Measurements from ENCODE around the gene GJA10. TPM values are rescaled to one million over a fixed set of nuclear protein-coding genes. Genes with fewer than 3 reads are reported as not detected.

GJA10 gene
- polyA plus RNA-seq, 1 of the 3 experiments (the other 2 are of a cell fraction) = not detected

- no peaks in the 10 kb centered on the region for H3K9me2 ChIP-seq
- no peak overlapping the region for H2AFZ ChIP-seq (ENCODE audit: low read depth)
- CTCF ChIA-PET = no interaction called here
- no peak overlapping the region for H3K4me3 ChIP-seq (ENCODE audit: low read depth in 2 of 2, low read length in 1 of 2)
- H3K4me2 ChIP-seq = no peak overlapping the region
- DNase-seq = no peak
- 89% methylated on average over 4 of the region's 4 CpGs for WGBS (ENCODE audit: low lambda C conversion rate)
- no peaks in the 10 kb centered on the region for H3K27me3 ChIP-seq (ENCODE audit: insufficient read depth)
- POLR2A ChIA-PET = no interaction called here
- no peak for TF ChIP-seq PBX3 (IDR thresholded peaks at IDR 0.05)
- TF ChIP-seq TAF1 (IDR thresholded peaks at IDR 0.05; ENCODE audit: borderline replicate concordance, low read depth, low read length) = no peak
- TF ChIP-seq TEAD4 (IDR thresholded peaks at IDR 0.05; ENCODE audit: borderline replicate concordance, insufficient read depth) = no peak
- TF ChIP-seq RAD21 (IDR thresholded peaks at IDR 0.05; ENCODE audit: low read length) = no peak
- no peak for TF ChIP-seq NRF1 (IDR thresholded peaks at IDR 0.05; ENCODE audit: low read depth, low read length)
- TF ChIP-seq SMC3 (IDR thresholded peaks at IDR 0.05; ENCODE audit: low read depth, low read length) = no peak
- TF ChIP-seq SIN3A (IDR thresholded peaks at IDR 0.05; ENCODE audit: borderline replicate concordance, low read depth, low read length) = no peak
- TF ChIP-seq IRF3 (IDR thresholded peaks at IDR 0.05; ENCODE audit: low read depth, low read length) = no peak
- H3K36me3 ChIP-seq (replicated peaks in 1 of 2; ENCODE audit: control insufficient read depth in 1 of 2, insufficient read depth in 2 of 2, low read length in 1 of 2) = peaks cover 43 to 58% of the 10 kb centered on the region in 2 experiments
- no peak overlapping the region for H3K27ac ChIP-seq (ENCODE audit: low read depth in 2 of 2, low read length in 1 of 2)
- no peaks in the 10 kb centered on the region for H3K9me3 ChIP-seq
- H3K4me1 ChIP-seq (ENCODE audit: control insufficient read depth in 1 of 2, insufficient read depth in 2 of 2, low read depth in 1 of 2, low read length in 1 of 2) = no peaks in the 10 kb centered on the region
- H3K79me2 ChIP-seq (ENCODE audit: insufficient read depth) = no peaks in the 10 kb centered on the region
- no peaks in the 10 kb centered on the region for H3F3A ChIP-seq (replicated peaks; ENCODE audit: insufficient read depth)
- H3K9ac ChIP-seq = no peak overlapping the region
- no peaks in the 10 kb centered on the region for H4K20me1 ChIP-seq (ENCODE audit: insufficient read depth)
These were observed 34.5 kb upstream of the GJA10 start for GRCh38 chr6:89859744-89860143.

- H3K27me3 ChIP-seq (ENCODE audit: insufficient read depth) = no peaks in the 10 kb centered on the region
- ChIA-PET CTCF (no interaction called here), POLR2A (no interaction called here)
- H3K36me3 ChIP-seq (replicated peaks in 1 of 2; ENCODE audit: control insufficient read depth in 1 of 2, insufficient read depth in 2 of 2, low read length in 1 of 2) = peaks cover 46 to 60% of the 10 kb centered on the region in 2 experiments
- H2AFZ ChIP-seq (ENCODE audit: low read depth) = no peak overlapping the region
- H4K20me1 ChIP-seq (ENCODE audit: insufficient read depth) = no peaks in the 10 kb centered on the region
- H3K79me2 ChIP-seq (ENCODE audit: insufficient read depth) = no peaks in the 10 kb centered on the region
- H3K4me1 ChIP-seq (ENCODE audit: control insufficient read depth in 1 of 2, insufficient read depth in 2 of 2, low read depth in 1 of 2, low read length in 1 of 2) = no peaks in the 10 kb centered on the region
- H3F3A ChIP-seq (replicated peaks; ENCODE audit: insufficient read depth) = no peaks in the 10 kb centered on the region
- H3K9me2 ChIP-seq = no peaks in the 10 kb centered on the region
- no peak overlapping the region for H3K9ac ChIP-seq
- 97% methylated on average over 5 of the region's 5 CpGs for WGBS (ENCODE audit: low lambda C conversion rate)
- no peak for DNase-seq
- no peak overlapping the region for H3K4me3 ChIP-seq (ENCODE audit: low read depth in 2 of 2, low read length in 1 of 2)
- no peak for TF ChIP-seq MXI1 (IDR thresholded peaks at IDR 0.05; ENCODE audit: low read depth, low read length)
- no peak for TF ChIP-seq YY1 (IDR thresholded peaks at IDR 0.05; ENCODE audit: low read depth)
- no peak for TF ChIP-seq JUND (IDR thresholded peaks at IDR 0.05)
- no peak for TF ChIP-seq RAD21 (IDR thresholded peaks at IDR 0.05; ENCODE audit: low read length)
- no peak for TF ChIP-seq ELF1 (IDR thresholded peaks at IDR 0.05)
- no peak for TF ChIP-seq FOXM1 (IDR thresholded peaks at IDR 0.05; ENCODE audit: low read depth)
- TF ChIP-seq RXRA (IDR thresholded peaks at IDR 0.05; ENCODE audit: borderline replicate concordance, low read depth) = no peak
- TF ChIP-seq CHD2 (IDR thresholded peaks at IDR 0.05; ENCODE audit: low read length, partially characterized antibody) = no peak
- no peak for TF ChIP-seq RFX5 (IDR thresholded peaks at IDR 0.05; ENCODE audit: low read length)
- TF ChIP-seq RCOR1 (IDR thresholded peaks at IDR 0.05; ENCODE audit: low read length) = no peak
- no peak for TF ChIP-seq PBX3 (IDR thresholded peaks at IDR 0.05)
- TF ChIP-seq TAF1 (IDR thresholded peaks at IDR 0.05; ENCODE audit: borderline replicate concordance, low read depth, low read length) = no peak
- TF ChIP-seq USF1 (IDR thresholded peaks at IDR 0.05; ENCODE audit: borderline replicate concordance, low read depth) = no peak
- TF ChIP-seq IRF3 (IDR thresholded peaks at IDR 0.05; ENCODE audit: low read depth, low read length) = no peak
- no peak for TF ChIP-seq NRF1 (IDR thresholded peaks at IDR 0.05; ENCODE audit: low read depth, low read length)
- no peak for TF ChIP-seq REST (IDR thresholded peaks at IDR 0.05; ENCODE audit: low read depth, low read length)
- no peak overlapping the region for H3K4me2 ChIP-seq
- H3K9me3 ChIP-seq = no peaks in the 10 kb centered on the region
- no peak overlapping the region for H3K27ac ChIP-seq (ENCODE audit: low read depth in 2 of 2, low read length in 1 of 2)
These were observed 32.0 kb upstream of the GJA10 start for GRCh38 chr6:89862273-89862672.
